Forelimb muscle (tissue), 1 donor: ENCODE data around the gene WDFY4. TPM values are rescaled to one million over a fixed set of nuclear protein-coding genes. Genes with fewer than 3 reads are reported as not detected.

Experiments used
- DNase-seq: peaks from one replicate; pipeline ENCODE4 v3.0.0-alpha.2; 2013; ENCODE audit warnings: low read depth
- polyA plus RNA-seq: library from polyadenylated mRNA; unstranded; fragments of 120-200 nt; gene quantifications from one replicate; pipeline ENCODE4 v1.2.1, GENCODE V29; 2013; ENCODE audit not compliant: insufficient read length

WDFY4 gene
- polyA plus RNA-seq, 1 donor, result 3.7 TPM

GRCh38 chr10:48811917-48812316, 127.2 kb downstream of the WDFY4 start:
- DNase-seq, result no peak

GRCh38 chr10:48813291-48813690, 128.6 kb downstream of the WDFY4 start:
- no peak for DNase-seq

- DNase-seq, result no peak
Measured at GRCh38 chr10:48813825-48814224, 129.2 kb downstream of the WDFY4 start.

- DNase-seq, result no peak
Measured at GRCh38 chr10:48814933-48815332, 130.3 kb downstream of the WDFY4 start.

- DNase-seq, result no peak
Measured at GRCh38 chr10:48817141-48817540, 132.5 kb downstream of the WDFY4 start.

GRCh38 chr10:48818081-48818480, 133.4 kb downstream of the WDFY4 start:
- DNase-seq, result no peak

GRCh38 chr10:48818861-48819520, 134.3 kb downstream of the WDFY4 start:
- DNase-seq, result no peak

- DNase-seq, result no peak
Measured at GRCh38 chr10:48819783-48820182, 135.1 kb downstream of the WDFY4 start.

- DNase-seq, result no peak
Measured at GRCh38 chr10:48820231-48820630, 135.6 kb downstream of the WDFY4 start.

GRCh38 chr10:48820699-48821098, 136.0 kb downstream of the WDFY4 start:
- DNase-seq, result no peak

GRCh38 chr10:48821111-48821510, 136.4 kb downstream of the WDFY4 start:
- no peak for DNase-seq

- no peak for DNase-seq
Measured at GRCh38 chr10:48821692-48822091, 137.0 kb downstream of the WDFY4 start.

GRCh38 chr10:48833674-48834073, 149.0 kb downstream of the WDFY4 start:
- no peak for DNase-seq

GRCh38 chr10:48834189-48834965, 149.7 kb downstream of the WDFY4 start:
- DNase-seq, result no peak

- DNase-seq, result no peak
Measured at GRCh38 chr10:48835781-48836180, 151.1 kb downstream of the WDFY4 start.

- no peak for DNase-seq
Measured at GRCh38 chr10:48836605-48837004, 151.9 kb downstream of the WDFY4 start.

- DNase-seq, result no peak
Measured at GRCh38 chr10:48838834-48839233, 154.2 kb downstream of the WDFY4 start.

- no peak for DNase-seq
Measured at GRCh38 chr10:48839809-48840679, 155.4 kb downstream of the WDFY4 start.

- no peak for DNase-seq
Measured at GRCh38 chr10:48842231-48842630, 157.6 kb downstream of the WDFY4 start.

GRCh38 chr10:48843198-48843597, 158.5 kb downstream of the WDFY4 start:
- no peak for DNase-seq

GRCh38 chr10:48844616-48845015, 159.9 kb downstream of the WDFY4 start:
- no peak for DNase-seq

GRCh38 chr10:48845512-48845911, 160.8 kb downstream of the WDFY4 start:
- no peak for DNase-seq
